Measurements from ENCODE around the gene PIWIL4.

DNA sequence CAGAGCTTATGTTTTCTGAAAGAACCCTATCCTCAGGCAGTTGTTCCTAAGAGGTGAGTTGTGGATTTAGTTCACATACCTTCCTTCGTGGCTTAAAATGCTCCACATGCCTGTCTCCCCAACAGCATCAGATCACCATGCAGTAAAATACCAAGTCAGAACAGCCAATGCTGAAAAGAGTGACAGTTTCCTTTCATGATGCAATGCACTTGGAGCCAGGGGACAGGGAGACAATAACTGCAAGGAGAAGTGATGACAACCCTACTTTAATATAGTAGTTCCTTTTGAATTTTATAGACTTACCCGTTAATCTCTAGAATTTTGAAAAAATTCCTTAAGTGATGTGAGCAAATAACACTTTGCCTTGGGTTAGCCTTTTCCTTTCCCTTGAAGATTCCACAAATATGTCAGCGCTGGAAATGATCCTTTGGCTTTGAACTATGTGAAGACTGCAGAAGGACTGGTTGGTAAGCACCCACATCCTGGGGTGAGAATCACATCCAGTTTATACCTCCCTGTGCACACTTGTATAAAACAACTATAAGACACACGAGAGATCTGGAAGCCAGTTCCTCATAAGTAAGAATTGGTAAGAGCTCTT is 71.2 kb downstream of the PIWIL4 start:
- TF ChIP-seq, protein P1, sequence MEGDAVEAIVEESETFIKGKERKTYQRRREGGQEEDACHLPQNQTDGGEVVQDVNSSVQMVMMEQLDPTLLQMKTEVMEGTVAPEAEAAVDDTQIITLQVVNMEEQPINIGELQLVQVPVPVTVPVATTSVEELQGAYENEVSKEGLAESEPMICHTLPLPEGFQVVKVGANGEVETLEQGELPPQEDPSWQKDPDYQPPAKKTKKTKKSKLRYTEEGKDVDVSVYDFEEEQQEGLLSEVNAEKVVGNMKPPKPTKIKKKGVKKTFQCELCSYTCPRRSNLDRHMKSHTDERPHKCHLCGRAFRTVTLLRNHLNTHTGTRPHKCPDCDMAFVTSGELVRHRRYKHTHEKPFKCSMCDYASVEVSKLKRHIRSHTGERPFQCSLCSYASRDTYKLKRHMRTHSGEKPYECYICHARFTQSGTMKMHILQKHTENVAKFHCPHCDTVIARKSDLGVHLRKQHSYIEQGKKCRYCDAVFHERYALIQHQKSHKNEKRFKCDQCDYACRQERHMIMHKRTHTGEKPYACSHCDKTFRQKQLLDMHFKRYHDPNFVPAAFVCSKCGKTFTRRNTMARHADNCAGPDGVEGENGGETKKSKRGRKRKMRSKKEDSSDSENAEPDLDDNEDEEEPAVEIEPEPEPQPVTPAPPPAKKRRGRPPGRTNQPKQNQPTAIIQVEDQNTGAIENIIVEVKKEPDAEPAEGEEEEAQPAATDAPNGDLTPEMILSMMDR (IDR thresholded peaks at IDR 0.05) = no peak
- TF ChIP-seq POLR2AphosphoS5 (IDR thresholded peaks at IDR 0.05) = no peak

All from breast epithelium (tissue), 3 donors.